GM19452 (cell line): Measurements from ENCODE around the gene ACVR2A.

Source experiments
- ATAC-seq: cut with Tn5 transposase; IDR thresholded peaks from one replicate; pipeline ENCODE4 v1.9.1; 2021; ENCODE audit not compliant: unreplicated experiment

ACVR2A gene

GRCh38 chr2:147917161-147917560 is 72.3 kb downstream of the ACVR2A start:
- ATAC-seq: no peak

GRCh38 chr2:147923846-147924245 is 79.0 kb downstream of the ACVR2A start:
- ATAC-seq: no peak

- ATAC-seq: no peak
Observed at GRCh38 chr2:147924647-147925046, 79.8 kb downstream of the ACVR2A start.

GRCh38 chr2:147925886-147926285 is 81.1 kb downstream of the ACVR2A start:
- ATAC-seq: no peak

- no peak for ATAC-seq
Observed at GRCh38 chr2:147927053-147927588, 82.3 kb downstream of the ACVR2A start.

- no peak for ATAC-seq
Observed at GRCh38 chr2:147933931-147934330, 89.1 kb downstream of the ACVR2A start.

- ATAC-seq: no peak
Observed at GRCh38 chr2:147934881-147935620, 90.2 kb downstream of the ACVR2A start.

- no peak for ATAC-seq
Observed at GRCh38 chr2:147937744-147938349, 93.0 kb downstream of the ACVR2A start.

- no peak for ATAC-seq
Observed at GRCh38 chr2:147939313-147939712, 94.5 kb downstream of the ACVR2A start.

- ATAC-seq: no peak
Observed at GRCh38 chr2:147945660-147946059, 100.8 kb downstream of the ACVR2A start.

- ATAC-seq: no peak
Observed at GRCh38 chr2:147952118-147952517, 107.3 kb downstream of the ACVR2A start.

GRCh38 chr2:147968571-147968970 is 123.7 kb downstream of the ACVR2A start:
- ATAC-seq: no peak

GRCh38 chr2:147976102-147976501 is 131.3 kb downstream of the ACVR2A start:
- ATAC-seq: no peak

GRCh38 chr2:147977679-147978078 is 132.8 kb downstream of the ACVR2A start:
- no peak for ATAC-seq
